ENCODE results near the gene TPCN2. TPM values are rescaled to one million over a fixed set of nuclear protein-coding genes. Genes with fewer than 3 reads are reported as not detected.
"Not testable (repeated sequence)": the region's sequence is repeated elsewhere in the genome, so short reads cannot be mapped to it uniquely, and the experiment has no call there.

TPCN2 gene
- total RNA-seq, 6 experiments from 2014 or later, result 10.7 to 27.2 (median 15.6) TPM

DNA sequence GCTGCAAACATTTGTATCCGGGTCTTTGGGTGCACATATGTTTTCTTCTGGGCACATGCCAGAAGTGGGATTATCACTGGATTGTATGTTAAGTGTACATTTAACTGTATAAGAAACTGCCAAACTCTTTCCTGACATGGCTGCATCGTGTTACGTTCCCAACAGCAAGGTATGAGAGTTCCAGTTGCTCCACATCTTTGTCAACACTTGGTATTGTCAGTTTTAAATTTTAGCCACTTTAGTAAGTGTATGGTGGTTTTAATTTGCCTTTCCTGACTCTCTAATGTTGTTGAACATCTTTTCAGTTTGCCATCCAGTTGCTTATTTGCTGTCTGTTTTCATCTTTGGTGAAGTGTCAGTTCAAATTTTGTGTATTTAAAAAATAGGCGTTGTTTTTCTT, 84.5 kb downstream of the TPCN2 start:
- intact Hi-C loops (cut with DNase I), result no loop called here
- ATAC-seq (no peak), DNase-seq (no peak)
- H3K27ac ChIP-seq, result no peak overlapping the region
- no peaks in the 10 kb centered on the region for H3K36me3 ChIP-seq
- no peak for TF ChIP-seq POLR2A (IDR thresholded peaks at IDR 0.05)
- TF ChIP-seq, protein P1, sequence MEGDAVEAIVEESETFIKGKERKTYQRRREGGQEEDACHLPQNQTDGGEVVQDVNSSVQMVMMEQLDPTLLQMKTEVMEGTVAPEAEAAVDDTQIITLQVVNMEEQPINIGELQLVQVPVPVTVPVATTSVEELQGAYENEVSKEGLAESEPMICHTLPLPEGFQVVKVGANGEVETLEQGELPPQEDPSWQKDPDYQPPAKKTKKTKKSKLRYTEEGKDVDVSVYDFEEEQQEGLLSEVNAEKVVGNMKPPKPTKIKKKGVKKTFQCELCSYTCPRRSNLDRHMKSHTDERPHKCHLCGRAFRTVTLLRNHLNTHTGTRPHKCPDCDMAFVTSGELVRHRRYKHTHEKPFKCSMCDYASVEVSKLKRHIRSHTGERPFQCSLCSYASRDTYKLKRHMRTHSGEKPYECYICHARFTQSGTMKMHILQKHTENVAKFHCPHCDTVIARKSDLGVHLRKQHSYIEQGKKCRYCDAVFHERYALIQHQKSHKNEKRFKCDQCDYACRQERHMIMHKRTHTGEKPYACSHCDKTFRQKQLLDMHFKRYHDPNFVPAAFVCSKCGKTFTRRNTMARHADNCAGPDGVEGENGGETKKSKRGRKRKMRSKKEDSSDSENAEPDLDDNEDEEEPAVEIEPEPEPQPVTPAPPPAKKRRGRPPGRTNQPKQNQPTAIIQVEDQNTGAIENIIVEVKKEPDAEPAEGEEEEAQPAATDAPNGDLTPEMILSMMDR (IDR thresholded peaks at IDR 0.05), result no peak
- 89% methylated on average over 4 of the region's 4 CpGs for WGBS (ENCODE audit: insufficient coverage, low coverage, low lambda C conversion rate, missing lambda C conversion rate)
- no peaks in the 10 kb centered on the region for H3K9me3 ChIP-seq
- no peak overlapping the region for H3K4me3 ChIP-seq
- H3K4me1 ChIP-seq, result no peaks in the 10 kb centered on the region
- no peaks in the 10 kb centered on the region for H3K27me3 ChIP-seq

DNA sequence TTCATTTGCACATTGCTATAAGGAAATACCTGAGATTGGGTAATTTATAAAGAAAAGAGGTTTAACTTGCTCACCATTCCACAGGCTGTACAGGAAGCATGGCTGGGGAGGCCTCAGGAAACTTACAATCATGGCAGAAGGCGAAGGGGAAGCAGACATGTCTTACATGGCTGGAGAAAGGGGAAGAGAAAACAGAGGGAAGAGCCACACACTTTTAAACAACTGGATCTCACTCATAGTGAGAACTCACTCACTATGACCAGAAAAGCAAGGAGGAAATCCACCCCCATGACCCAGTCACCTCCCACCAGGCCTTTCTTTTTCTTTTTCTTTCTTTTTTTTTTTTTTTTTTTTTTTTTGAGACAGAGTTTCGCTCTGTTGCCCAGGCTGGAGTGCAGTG, 85.5 kb downstream of the TPCN2 start:
- H3K4me3 ChIP-seq; ATAC-seq; H3K4me1 ChIP-seq; H3K9me3 ChIP-seq; intact Hi-C loops (cut with DNase I); H3K27ac ChIP-seq; DNase-seq; H3K36me3 ChIP-seq; H3K27me3 ChIP-seq: not testable (repeated sequence)
- 60% methylated on average over 1 of the region's 2 CpGs for WGBS (ENCODE audit: insufficient coverage, low coverage, low lambda C conversion rate, missing lambda C conversion rate)

DNA sequence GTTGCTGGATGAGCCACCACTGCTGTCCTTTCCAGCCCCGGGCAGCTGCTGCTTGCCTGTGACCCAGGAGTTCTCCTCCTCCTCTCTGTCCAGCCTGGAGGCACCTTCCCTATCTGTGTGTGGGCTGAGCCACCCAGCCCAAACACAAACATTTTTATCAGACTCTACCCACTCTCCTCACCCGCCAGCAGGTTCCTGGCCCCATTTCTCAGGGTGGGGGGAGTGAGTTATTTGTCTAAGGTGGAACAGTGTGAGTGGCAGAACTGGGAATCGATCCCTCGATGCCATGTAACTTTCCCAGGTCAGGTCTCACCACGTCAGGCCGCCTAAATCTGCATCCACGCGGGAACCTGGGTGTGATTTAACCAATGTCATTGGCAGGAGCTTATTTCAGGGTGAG, 86.2 kb downstream of the TPCN2 start:
- Histone ChIP-seq H3K4me1 (no peaks in the 10 kb centered on the region), H3K4me3 (no peak overlapping the region), H3K9me3 (no peaks in the 10 kb centered on the region), H3K27ac (no peak overlapping the region), H3K36me3 (no peaks in the 10 kb centered on the region), H3K27me3 (no peaks in the 10 kb centered on the region)
- ATAC-seq, result peak in 1 of 4 donors; percentile 41
- TF ChIP-seq, protein P1 (IDR thresholded peaks at IDR 0.05), result no peak
- TF ChIP-seq POLR2A (IDR thresholded peaks at IDR 0.05), result no peak
- DNase-seq, result no peak
- intact Hi-C loops (cut with DNase I), result no loop called here
- 81% methylated on average over 6 of the region's 8 CpGs for WGBS (ENCODE audit: insufficient coverage, low coverage, low lambda C conversion rate, missing lambda C conversion rate)

DNA sequence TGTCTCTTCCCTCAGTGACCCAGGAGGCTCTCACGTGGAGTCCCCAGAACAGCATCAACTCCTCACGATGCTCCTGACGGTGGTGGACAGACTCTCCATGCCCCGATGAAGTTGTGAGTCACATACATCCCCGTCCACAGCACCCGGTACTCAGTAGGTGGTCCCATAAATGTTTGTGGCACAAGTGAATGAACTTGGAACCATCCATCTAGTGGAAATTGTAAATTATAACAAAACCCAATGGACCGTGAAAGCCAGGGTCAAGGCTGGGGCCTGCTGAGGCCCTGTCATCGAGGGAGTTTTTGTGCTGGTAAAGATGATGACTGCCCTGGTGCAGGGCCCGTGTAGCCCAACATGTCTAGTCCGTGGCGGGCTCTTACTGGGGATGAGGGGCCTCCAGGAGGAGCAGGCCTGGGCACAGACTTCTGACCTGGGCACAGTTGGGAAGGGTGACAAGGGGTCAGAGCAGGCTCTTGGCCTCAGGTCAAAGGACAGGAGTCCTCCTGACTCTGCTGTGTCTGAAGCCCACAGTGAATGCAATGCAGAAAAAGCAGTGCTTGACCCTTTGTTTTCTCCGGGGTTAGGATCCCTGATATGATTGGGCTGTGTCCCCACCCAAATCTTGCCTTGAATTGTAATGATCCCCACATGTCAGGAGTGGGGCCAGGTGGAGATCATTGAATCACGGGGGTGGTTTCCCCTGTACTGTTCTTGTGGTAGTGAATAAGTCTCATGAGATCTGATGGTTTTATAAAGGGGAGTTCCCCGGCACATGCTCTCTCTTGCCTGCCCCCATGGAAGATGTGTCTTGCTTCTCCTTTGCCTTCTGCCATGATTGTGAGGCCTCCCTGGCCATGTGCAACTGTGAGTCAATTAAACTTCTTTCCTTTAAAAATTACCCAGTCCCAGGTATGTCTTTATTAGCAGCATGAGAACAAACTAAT, 87.0 kb downstream of the TPCN2 start:
- 72% methylated on average over 7 of the region's 14 CpGs for WGBS (ENCODE audit: insufficient coverage, low coverage, low lambda C conversion rate, missing lambda C conversion rate)
- no peak for TF ChIP-seq POLR2A (IDR thresholded peaks at IDR 0.05)
- TF ChIP-seq, protein P1 (IDR thresholded peaks at IDR 0.05), result no peak
- Histone ChIP-seq H3K4me3 (no peak overlapping the region), H3K4me1 (no peaks in the 10 kb centered on the region), H3K36me3 (no peaks in the 10 kb centered on the region), H3K27ac (no peak overlapping the region), H3K27me3 (no peaks in the 10 kb centered on the region), H3K9me3 (no peaks in the 10 kb centered on the region)
- intact Hi-C loops (cut with DNase I), result no loop called here
- DNase-seq (no peak), ATAC-seq (peak in 2 of 4 donors; percentile 16 to 20)

DNA sequence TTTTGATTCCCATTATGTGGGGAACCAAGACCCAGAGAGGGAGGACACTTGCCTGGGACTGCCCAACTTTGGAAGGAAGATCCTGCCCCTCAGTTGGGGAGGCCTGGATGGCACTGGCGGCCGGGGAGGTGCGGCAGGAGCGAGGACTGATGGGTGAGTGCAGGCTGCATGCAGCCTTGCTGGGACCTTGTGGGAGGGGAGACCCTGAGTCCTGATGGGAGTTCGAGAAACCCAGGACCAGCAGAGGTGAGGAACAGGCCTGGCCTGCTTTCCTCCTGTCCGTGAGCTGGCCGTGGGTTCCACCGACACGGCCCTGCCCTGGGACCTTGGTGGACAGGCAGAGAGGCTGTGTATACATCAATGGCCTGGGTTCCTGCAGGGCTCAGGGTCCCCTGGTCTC, 87.7 kb downstream of the TPCN2 start:
- no CpG with 5 or more reads among the region's 9 CpGs for WGBS (ENCODE audit: insufficient coverage, low coverage, low lambda C conversion rate, missing lambda C conversion rate)
- DNase-seq (no peak), ATAC-seq (no peak)
- no peak for TF ChIP-seq POLR2A (IDR thresholded peaks at IDR 0.05)
- TF ChIP-seq, protein P1 (IDR thresholded peaks at IDR 0.05), result no peak
- Histone ChIP-seq H3K27ac (no peak overlapping the region), H3K9me3 (no peaks in the 10 kb centered on the region), H3K4me3 (no peak overlapping the region), H3K27me3 (no peaks in the 10 kb centered on the region), H3K4me1 (no peaks in the 10 kb centered on the region), H3K36me3 (no peaks in the 10 kb centered on the region)
- intact Hi-C loops (cut with DNase I), result no loop called here
